ENCODE results near the gene ZFX. TPM values are rescaled to one million over a fixed set of nuclear protein-coding genes. Genes with fewer than 3 reads are reported as not detected.
A peak's percentile ranks its signal among the peaks of the same experiment; 100 is the strongest.

The ZFX gene
- total and polyA plus RNA-seq, 9 donors = 16.1 to 87.8 (median 80.8) TPM

DNA sequence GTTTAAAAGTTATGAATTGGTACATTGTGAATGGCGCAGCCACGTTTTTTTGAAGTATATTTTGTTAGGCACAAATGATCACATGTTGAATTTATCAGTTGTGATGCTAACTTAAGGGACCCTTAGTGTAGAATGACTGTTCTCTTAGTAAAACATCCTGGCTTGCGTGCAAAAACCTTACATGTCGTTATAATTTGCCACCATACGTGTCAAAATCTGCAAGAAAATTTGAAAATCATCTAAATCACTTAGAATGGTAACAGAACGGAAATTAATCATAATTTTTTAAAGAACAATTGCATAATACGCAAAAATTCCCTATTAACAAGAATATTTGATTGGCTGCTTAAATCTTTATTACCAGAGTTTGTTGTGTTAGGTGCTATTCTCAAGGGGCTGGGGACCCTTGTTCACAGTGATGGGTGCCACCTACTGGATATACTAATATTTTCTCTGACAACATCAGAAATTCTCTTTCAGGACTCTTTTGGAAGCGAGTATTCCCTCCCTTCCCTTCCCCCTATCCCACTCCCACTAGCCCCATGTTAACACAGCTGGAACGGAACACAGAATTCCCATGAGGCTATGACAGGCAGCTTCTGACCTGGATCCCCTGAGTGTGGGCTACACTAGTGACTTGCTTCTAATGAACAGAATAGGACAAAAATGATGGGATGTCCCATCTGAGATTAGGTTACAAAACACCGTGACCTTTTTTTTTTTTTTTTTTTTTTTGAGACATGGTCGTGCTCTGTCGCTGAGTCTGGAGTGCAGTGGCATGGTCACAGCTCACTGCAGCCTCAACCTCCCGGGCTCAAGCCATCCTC is 92.5 kb downstream of the ZFX start:
- Histone ChIP-seq H3K27ac (no peak overlapping the region), H3K4me3 (no peak overlapping the region), H3K4me1 (ENCODE audit: insufficient read depth) (peaks cover 1% of the 10 kb centered on the region), H3K9me3 (no peaks in the 10 kb centered on the region), H3K36me3 (no peaks in the 10 kb centered on the region), H3K27me3 (no peaks in the 10 kb centered on the region)
- WGBS, 3 donors = 39 to 46% (median 44%) methylated on average over 13 of the region's 13 CpGs
- no peak for DNase-seq
- intact Hi-C loops (cut with DNase I) = loop anchor here in 2 of 4 donors (10.0 kb wide), 2 partner anchors 87 to 157 kb away; no protein-coding TSS in a partner anchor
- TF ChIP-seq POLR2A (IDR thresholded peaks at IDR 0.05) = no peak
- TF ChIP-seq, protein P1, sequence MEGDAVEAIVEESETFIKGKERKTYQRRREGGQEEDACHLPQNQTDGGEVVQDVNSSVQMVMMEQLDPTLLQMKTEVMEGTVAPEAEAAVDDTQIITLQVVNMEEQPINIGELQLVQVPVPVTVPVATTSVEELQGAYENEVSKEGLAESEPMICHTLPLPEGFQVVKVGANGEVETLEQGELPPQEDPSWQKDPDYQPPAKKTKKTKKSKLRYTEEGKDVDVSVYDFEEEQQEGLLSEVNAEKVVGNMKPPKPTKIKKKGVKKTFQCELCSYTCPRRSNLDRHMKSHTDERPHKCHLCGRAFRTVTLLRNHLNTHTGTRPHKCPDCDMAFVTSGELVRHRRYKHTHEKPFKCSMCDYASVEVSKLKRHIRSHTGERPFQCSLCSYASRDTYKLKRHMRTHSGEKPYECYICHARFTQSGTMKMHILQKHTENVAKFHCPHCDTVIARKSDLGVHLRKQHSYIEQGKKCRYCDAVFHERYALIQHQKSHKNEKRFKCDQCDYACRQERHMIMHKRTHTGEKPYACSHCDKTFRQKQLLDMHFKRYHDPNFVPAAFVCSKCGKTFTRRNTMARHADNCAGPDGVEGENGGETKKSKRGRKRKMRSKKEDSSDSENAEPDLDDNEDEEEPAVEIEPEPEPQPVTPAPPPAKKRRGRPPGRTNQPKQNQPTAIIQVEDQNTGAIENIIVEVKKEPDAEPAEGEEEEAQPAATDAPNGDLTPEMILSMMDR (IDR thresholded peaks at IDR 0.05) = peak; percentile 23 to 31 (median 25)
- TF ChIP-seq EP300 (IDR thresholded peaks at IDR 0.05) = no peak

DNA sequence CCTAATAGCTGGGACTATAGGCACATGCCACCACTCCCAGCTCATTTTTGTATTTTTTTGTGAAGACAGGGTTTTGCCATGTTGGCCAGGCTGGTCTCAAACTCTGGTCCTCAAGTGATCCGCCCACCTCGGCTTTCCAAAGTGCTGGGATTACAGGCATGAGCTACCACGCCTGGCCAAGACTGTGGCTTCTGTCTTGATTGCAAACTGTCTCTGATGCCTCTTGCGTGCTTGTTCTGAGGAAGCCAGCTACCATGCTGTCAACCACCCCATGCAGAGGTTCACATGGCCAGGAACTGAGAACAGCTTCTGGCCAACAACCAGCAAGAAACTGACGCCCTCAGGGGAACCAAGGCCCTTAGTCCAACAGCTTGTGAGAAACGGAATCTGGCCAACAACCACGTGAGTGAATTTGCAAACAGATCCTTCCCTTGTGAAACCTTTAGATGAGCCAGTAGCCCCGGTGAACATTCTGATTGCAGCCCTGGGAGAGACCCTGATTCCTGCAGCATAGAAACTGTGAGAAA is 93.2 kb downstream of the ZFX start:
- Histone ChIP-seq H3K27me3 (no peaks in the 10 kb centered on the region), H3K4me1 (ENCODE audit: insufficient read depth) (peaks cover 1% of the 10 kb centered on the region), H3K36me3 (no peaks in the 10 kb centered on the region), H3K9me3 (no peaks in the 10 kb centered on the region), H3K4me3 (no peak overlapping the region), H3K27ac (no peak overlapping the region)
- intact Hi-C loops (cut with DNase I) = loop anchor here in 2 of 4 donors (10.0 kb wide), 2 partner anchors 88 to 158 kb away; no protein-coding TSS in a partner anchor
- WGBS, 3 donors = 34 to 46% (median 40%) methylated on average over 8 of the region's 8 CpGs
- no peak for TF ChIP-seq EP300 (IDR thresholded peaks at IDR 0.05)
- no peak for TF ChIP-seq POLR2A (IDR thresholded peaks at IDR 0.05)
- TF ChIP-seq, protein P1 (IDR thresholded peaks at IDR 0.05) = no peak
- peak in 2 of 5 donors; percentile 27 to 40 for DNase-seq

DNA sequence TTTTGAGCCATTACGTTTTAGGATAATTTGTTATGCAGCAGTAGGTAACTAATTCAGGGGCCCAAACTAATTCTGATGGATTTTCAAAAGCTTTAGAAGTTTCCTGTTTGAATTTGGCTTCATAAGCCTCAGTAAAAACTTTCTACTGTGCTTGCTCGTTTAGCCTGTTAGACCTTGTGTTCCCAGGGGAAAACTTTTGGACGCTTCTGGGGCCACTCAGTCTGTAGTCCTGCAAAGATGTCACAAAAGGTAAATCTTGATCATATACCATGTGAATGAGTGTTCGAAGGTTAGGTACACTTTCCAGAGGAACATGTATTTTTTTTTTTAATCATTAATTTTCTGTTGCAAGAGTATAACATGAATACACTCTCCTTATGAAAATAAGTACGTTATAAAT is 93.7 kb downstream of the ZFX start:
- Histone ChIP-seq H3K4me3 (no peak overlapping the region), H3K27me3 (no peaks in the 10 kb centered on the region), H3K4me1 (ENCODE audit: insufficient read depth) (peaks cover 1% of the 10 kb centered on the region), H3K27ac (no peak overlapping the region), H3K9me3 (no peaks in the 10 kb centered on the region), H3K36me3 (no peaks in the 10 kb centered on the region)
- 70 to 76% (median 72%) methylated on average over 5 of the region's 5 CpGs for WGBS, 3 donors
- TF ChIP-seq EP300 (IDR thresholded peaks at IDR 0.05) = no peak
- no peak for TF ChIP-seq POLR2A (IDR thresholded peaks at IDR 0.05)
- TF ChIP-seq, protein P1 (IDR thresholded peaks at IDR 0.05) = no peak
- intact Hi-C loops (cut with DNase I) = loop anchor here in 2 of 4 donors (10.0 kb wide), 2 partner anchors 88 to 158 kb away; no protein-coding TSS in a partner anchor
- DNase-seq = no peak

DNA sequence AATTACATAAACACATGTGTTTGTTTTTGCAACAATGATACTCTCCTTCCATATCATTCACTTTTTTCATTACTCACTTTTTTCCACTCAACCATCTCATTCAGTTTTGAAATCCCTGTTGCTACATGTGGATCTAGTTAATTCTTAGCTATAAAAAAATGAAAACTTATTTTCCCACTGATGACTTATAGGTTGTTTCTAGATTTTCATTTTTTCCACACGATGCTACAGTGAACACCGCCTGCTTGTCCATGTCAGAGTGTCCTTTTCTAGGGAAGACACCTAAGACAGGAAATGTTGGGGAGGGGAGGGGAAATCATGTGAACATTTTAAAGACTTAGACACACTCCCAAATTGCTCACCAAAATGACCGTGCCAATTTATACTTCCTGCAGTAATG is 94.2 kb downstream of the ZFX start:
- 47 to 64% (median 60%) methylated on average over 3 of the region's 3 CpGs for WGBS, 3 donors
- Histone ChIP-seq H3K27me3 (no peaks in the 10 kb centered on the region), H3K36me3 (no peaks in the 10 kb centered on the region), H3K4me3 (no peak overlapping the region), H3K4me1 (ENCODE audit: insufficient read depth) (peaks cover 1% of the 10 kb centered on the region), H3K9me3 (no peaks in the 10 kb centered on the region), H3K27ac (no peak overlapping the region)
- intact Hi-C loops (cut with DNase I) = loop anchor here in 2 of 4 donors (10.0 kb wide), 2 partner anchors 89 to 159 kb away; no protein-coding TSS in a partner anchor
- no peak for TF ChIP-seq EP300 (IDR thresholded peaks at IDR 0.05)
- TF ChIP-seq, protein P1 (IDR thresholded peaks at IDR 0.05) = no peak
- TF ChIP-seq POLR2A (IDR thresholded peaks at IDR 0.05) = no peak
- no peak for DNase-seq

Data from ovary (tissue), 9 donors.